Islet of Langerhans (tissue), 1 donor: ENCODE results near the gene GPHN.
"Not testable (repeated sequence)": the region's sequence is repeated elsewhere in the genome, so short reads cannot be mapped to it uniquely, and the experiment has no call there.

Experiments
- FAIRE-seq: peaks from one replicate; lab custom pipeline; 2011; peaks lifted over from hg19 to GRCh38; lab: Jason Lieb, UNC

Gene GPHN

DNA sequence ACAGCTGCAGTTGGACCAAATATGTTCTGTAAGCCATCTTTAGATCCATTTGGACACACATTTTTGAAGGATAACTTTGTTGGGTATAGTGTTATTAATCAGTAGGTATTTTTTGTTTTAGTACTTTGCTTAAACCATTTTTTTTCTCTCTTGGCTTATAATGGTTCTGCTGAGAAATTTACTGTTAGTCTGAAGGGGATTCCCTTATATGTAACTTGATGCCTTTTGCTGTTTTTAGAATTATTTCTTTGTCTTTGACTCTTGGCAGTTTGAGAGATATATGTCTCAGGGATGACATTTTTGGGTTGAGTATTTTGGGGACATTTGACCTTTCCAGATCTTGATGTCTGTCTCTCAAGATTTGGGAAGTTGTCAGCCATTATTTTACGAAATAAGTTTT, 169.8 kb downstream of the GPHN start:
- FAIRE-seq: no peak

- FAIRE-seq: no peak
These were observed 172.3 kb downstream of the GPHN start for GRCh38 chr14:66680216-66680615.

- FAIRE-seq: no peak
These were observed 188.4 kb downstream of the GPHN start for GRCh38 chr14:66696326-66696725.

GRCh38 chr14:66698503-66698902, 190.6 kb downstream of the GPHN start:
- no peak for FAIRE-seq

DNA sequence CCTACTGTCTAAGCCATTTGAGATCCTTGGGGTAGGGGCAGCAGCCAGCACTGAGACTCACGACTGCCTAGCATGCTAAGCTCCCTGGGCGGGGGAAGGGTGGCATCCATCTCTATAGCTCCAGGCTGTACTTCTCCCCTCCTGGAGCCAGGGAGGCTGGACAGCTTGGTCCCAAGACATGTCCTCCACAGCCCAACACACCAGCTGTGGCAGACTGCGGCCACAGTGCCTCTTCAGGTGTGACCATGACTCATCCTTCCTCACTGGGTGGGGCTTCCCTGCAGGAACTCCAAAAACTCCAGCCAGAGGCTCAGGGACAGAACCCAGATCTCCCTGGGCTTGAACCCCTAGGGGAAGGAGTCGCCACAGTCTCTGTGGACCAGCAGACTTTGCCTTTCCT, 193.9 kb downstream of the GPHN start:
- FAIRE-seq: no peak

DNA sequence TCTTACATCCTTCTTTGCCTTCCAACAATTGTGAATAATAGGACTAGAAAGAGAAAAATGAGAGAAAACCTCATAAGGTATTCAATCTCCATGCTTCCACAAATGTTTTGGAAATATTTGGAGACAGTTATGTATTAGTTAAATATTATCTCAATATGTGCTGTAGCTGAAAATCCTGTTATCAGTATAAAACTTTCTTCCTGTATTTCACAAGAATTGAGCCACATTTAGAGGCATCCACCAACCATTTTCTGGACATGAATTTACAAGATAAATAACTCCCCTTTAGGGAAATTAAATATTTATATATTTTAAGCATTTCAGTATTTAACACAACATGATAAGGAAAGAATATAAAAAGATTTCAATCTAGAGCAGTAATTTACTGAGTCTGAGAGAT, 200.3 kb downstream of the GPHN start:
- no peak for FAIRE-seq

DNA sequence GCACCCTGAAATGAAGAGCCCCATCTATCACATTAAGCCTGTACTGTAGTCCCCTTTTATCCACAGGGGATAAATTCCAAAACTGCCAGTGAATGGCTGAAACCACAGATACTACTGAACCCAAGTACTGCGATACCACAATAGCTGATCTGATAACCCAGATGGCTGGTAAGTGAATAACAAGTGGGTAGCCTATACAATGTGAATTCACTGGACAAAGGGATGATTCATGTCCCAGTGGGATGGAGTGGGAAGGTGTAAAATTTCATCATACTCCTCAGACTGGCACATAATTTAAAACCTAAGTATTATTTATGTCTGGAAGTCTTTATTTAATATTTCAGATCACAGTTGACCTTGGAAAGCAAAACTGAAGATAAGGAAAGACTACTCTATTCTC, 201.3 kb downstream of the GPHN start:
- FAIRE-seq: no peak

DNA sequence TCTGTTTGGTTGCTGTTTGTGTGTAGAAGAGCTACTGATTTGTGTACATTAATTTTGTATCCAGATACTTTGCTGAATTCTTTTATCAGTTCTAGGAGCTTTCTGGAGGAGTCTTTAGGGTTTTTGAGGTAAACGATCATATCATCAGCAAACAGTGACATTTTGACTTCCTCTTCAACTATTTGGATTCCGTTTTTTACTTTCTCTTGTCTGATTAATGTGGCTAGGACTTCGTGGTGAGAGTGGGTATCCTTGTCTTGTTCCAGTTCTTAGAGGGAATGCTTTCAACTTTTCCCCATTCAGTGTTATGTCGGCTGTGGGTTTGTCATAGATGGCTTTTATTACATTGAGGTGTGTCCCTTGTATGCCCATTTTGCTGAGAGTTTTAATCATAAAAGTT, 206.3 kb downstream of the GPHN start:
- FAIRE-seq: not testable (repeated sequence)

GRCh38 chr14:66715313-66715712, 207.4 kb downstream of the GPHN start:
- not testable (repeated sequence) for FAIRE-seq

GRCh38 chr14:66716227-66716626, 208.3 kb downstream of the GPHN start:
- FAIRE-seq: no peak

- FAIRE-seq: no peak
These were observed 209.7 kb downstream of the GPHN start for GRCh38 chr14:66717561-66718140.

DNA sequence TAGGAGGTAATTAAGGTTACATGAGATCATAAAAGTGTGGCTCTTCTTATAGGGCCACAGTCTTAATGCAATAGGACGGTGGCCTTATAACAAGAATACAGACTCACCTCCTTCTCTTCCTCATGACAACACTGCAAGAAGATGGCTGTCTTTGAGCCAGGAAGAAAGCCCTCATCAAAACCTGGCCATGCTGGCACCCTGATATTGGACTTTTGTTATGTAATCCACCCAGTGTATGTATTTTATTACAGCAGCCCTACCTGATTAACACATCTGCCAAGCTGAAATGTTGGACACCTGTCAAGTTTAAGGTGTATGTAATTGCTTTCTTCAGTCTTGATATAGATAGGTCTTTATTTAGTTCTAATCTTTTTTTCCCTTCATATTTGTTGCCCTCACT, 217.0 kb downstream of the GPHN start:
- FAIRE-seq: no peak

GRCh38 chr14:66731298-66731697, 223.4 kb downstream of the GPHN start:
- not testable (repeated sequence) for FAIRE-seq

DNA sequence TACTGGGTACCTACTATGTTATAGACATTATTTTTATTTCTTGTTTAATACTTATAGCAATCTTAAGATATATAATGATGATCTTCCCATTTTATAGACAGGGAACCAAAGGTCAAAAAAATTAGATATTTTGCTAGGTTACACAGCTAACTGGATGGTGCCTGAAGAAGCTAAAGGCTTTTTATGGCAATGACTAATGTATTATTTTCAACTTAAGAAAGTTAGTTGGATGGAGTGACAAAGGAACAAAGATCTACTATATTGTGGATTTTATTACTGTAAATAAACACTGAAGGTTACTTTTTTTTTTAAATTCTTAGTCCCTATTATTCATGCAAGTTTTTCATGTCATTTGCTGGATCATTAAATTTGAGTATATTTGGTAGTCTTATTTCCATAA, 227.9 kb downstream of the GPHN start:
- no peak for FAIRE-seq

GRCh38 chr14:66739826-66740225, 231.9 kb downstream of the GPHN start:
- FAIRE-seq: peak; percentile 17

- FAIRE-seq: no peak
These were observed 237.1 kb downstream of the GPHN start for GRCh38 chr14:66745078-66745477.

- peak; percentile 49 for FAIRE-seq
These were observed 238.5 kb downstream of the GPHN start for GRCh38 chr14:66746316-66747006.

DNA sequence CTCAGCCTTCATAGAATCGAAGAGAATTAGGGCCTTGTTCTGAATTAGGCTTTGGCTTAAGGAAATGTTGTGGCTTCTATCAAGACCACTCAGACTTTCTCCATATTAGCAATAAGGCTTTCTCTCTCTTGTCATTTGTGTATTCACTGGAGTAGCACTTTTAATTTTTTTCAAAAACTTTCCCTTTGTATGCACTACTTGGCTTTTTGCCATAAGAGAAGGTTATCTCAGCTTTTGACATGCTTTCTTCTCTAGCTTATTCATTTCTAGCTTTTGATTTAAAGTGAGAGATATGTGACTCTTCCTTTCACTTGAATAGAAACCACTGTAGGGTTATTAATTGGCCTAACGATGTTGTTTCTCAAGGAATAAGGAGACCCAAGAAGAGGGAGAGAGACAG, 244.2 kb downstream of the GPHN start:
- FAIRE-seq: no peak

- FAIRE-seq: no peak
These were observed 250.2 kb downstream of the GPHN start for GRCh38 chr14:66758031-66758613.

DNA sequence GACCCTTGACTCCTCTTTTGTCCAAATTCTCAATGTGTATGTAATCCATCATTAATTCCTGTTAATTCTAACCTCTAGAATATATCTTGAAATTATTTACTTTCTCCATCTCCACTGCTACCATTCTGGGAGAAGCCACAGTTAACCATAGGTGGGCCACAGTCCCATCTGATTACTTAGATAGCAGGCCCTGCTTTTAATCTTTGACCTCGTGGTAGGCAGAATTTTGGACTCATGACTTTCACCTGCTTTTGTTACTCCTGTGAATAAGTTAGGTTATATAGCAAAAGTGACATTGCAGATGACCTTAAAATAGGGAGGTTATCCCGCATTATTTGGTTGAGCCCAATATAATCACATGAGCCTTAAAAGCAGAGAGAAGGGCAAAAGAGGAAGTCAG, 264.2 kb downstream of the GPHN start:
- FAIRE-seq: no peak

GRCh38 chr14:66782853-66783252, 274.9 kb downstream of the GPHN start:
- no peak for FAIRE-seq

GRCh38 chr14:66790101-66790500, 282.2 kb downstream of the GPHN start:
- no peak for FAIRE-seq

- FAIRE-seq: no peak
These were observed 295.0 kb downstream of the GPHN start for GRCh38 chr14:66802962-66803361.

GRCh38 chr14:66804141-66804540, 296.2 kb downstream of the GPHN start:
- no peak for FAIRE-seq
